Neural cell (in vitro differentiated cells): ENCODE results near the gene PLCD1. TPM values are rescaled to one million over a fixed set of nuclear protein-coding genes. Genes with fewer than 3 reads are reported as not detected.

ENCODE experiments used
- H2AFZ ChIP-seq: fragments of 200-600, 300-800 bp; sonication (generic), shearing (Covaris generic); 2 replicates; pipeline ENCODE4 v1.6.0; 2014; ENCODE audit warnings: low read depth, mild to moderate bottlenecking, antibody characterized with exemption, low read length, moderate library complexity
- H3F3A ChIP-seq: fragments of 200-600 bp; shearing (Covaris generic); 2 replicates; pipeline ENCODE4 v1.6.1; 2016; ENCODE audit warnings: mild to moderate bottlenecking, moderate library complexity, mixed read lengths, antibody characterized with exemption, low read length; ENCODE audit not compliant: insufficient read depth, poor library complexity, severe bottlenecking
- H3K27ac ChIP-seq: fragments of 200-600, 300-800 bp; sonication (generic), shearing (Covaris generic); 2 replicates; pipeline ENCODE4 v1.5.1; 2014; ENCODE audit warnings: mild to moderate bottlenecking, low read length, moderate library complexity
- H3K27me3 ChIP-seq: fragments of 300-800, 200-600 bp; sonication (generic), shearing (Covaris generic); 2 replicates; pipeline ENCODE4 v1.6.0; 2014; ENCODE audit warnings: mild to moderate bottlenecking, low read depth, low read length, moderate library complexity; ENCODE audit not compliant: insufficient read depth
- H3K36me3 ChIP-seq: fragments of 300-800, 200-600 bp; sonication (generic), shearing (Covaris generic); 2 replicates; pipeline ENCODE4 v1.5.1; 2014; ENCODE audit warnings: mild to moderate bottlenecking, antibody characterized with exemption, low read length, moderate library complexity; ENCODE audit not compliant: insufficient read depth
- H3K4me2 ChIP-seq: fragments of 300-800, 200-600 bp; sonication (generic), shearing (Covaris generic); 2 replicates; pipeline ENCODE4 v1.6.0; 2014; ENCODE audit warnings: mild to moderate bottlenecking, low read length
- H3K4me3 ChIP-seq: fragments of 300-800, 200-600 bp; sonication (generic), shearing (Covaris generic); 2 replicates; pipeline ENCODE4 v1.5.1; 2014; ENCODE audit warnings: mild to moderate bottlenecking, low read length, moderate library complexity
- H3K79me2 ChIP-seq: fragments of 200-600 bp; shearing (Covaris generic); replicated peaks from 2 replicates; pipeline ENCODE4 v1.6.0; 2014; ENCODE audit warnings: mild to moderate bottlenecking, low read length, moderate library complexity; ENCODE audit not compliant: insufficient read depth
- H3K9ac ChIP-seq: fragments of 300-800, 200-600 bp; sonication (generic), shearing (Covaris generic); 2 replicates; pipeline ENCODE4 v1.6.1; 2016; ENCODE audit warnings: mild to moderate bottlenecking, low read length, mixed read lengths
- H3K9me2 ChIP-seq: fragments of 200-600 bp; shearing (Covaris generic); 2 replicates; pipeline ENCODE4 v1.6.1; 2016; ENCODE audit warnings: mild to moderate bottlenecking, low read length, mixed read lengths; ENCODE audit not compliant: insufficient read depth
- H3K9me3 ChIP-seq: fragments of 200-600, 300-800 bp; sonication (generic), shearing (Covaris generic); 2 replicates; pipeline ENCODE4 v1.6.1; 2016; ENCODE audit warnings: mild to moderate bottlenecking, mixed run types, low read length, moderate library complexity, mixed read lengths
- H4K20me1 ChIP-seq: fragments of 200-600 bp; shearing (Covaris generic); 2 replicates; pipeline ENCODE4 v1.6.1; 2016; ENCODE audit warnings: mild to moderate bottlenecking, mixed run types; ENCODE audit not compliant: insufficient read depth
- CTCF ChIP-seq: fragments of 450-650 bp; IDR thresholded peaks from 2 replicates; pipeline ENCODE4 v1.5.1; 2014; ENCODE audit warnings: antibody characterized with exemption, mild to moderate bottlenecking, moderate library complexity; ENCODE audit not compliant: poor library complexity, severe bottlenecking
- EP300 ChIP-seq: fragments of 450-650 bp; conservative IDR thresholded peaks from 2 replicates; pipeline ENCODE4 v1.6.1; 2014; ENCODE audit warnings: antibody characterized with exemption, mild to moderate bottlenecking, moderate library complexity; ENCODE audit not compliant: poor library complexity, severe bottlenecking
- EZH2 ChIP-seq: fragments of 200-600, 300-800 bp; shearing (Covaris generic), sonication (generic); IDR thresholded peaks from 2 replicates; pipeline ENCODE4 v1.6.1; 2014; ENCODE audit warnings: antibody characterized with exemption, low read length, borderline replicate concordance, mild to moderate bottlenecking; ENCODE audit not compliant: insufficient read depth, poor library complexity, severe bottlenecking
- MXI1 ChIP-seq: fragments of 450-650 bp; conservative IDR thresholded peaks from 2 replicates; pipeline ENCODE4 v1.6.1; 2014; ENCODE audit warnings: antibody characterized with exemption, mild to moderate bottlenecking; ENCODE audit not compliant: poor library complexity, severe bottlenecking
- POLR2AphosphoS5 ChIP-seq: IDR thresholded peaks from 2 replicates; pipeline ENCODE4 v1.6.1; 2012
- RAD21 ChIP-seq: fragments of 450-650 bp; conservative IDR thresholded peaks from 2 replicates; pipeline ENCODE4 v1.6.1; 2014; ENCODE audit warnings: antibody characterized with exemption, mild to moderate bottlenecking, moderate library complexity
- REST ChIP-seq: IDR thresholded peaks from 2 replicates; pipeline ENCODE4 v1.6.1; 2012; ENCODE audit warnings: borderline replicate concordance
- SMC3 ChIP-seq: fragments of 450-650 bp; conservative IDR thresholded peaks from 2 replicates; pipeline ENCODE4 v1.6.1; 2014; ENCODE audit warnings: antibody characterized with exemption, mild to moderate bottlenecking, moderate library complexity; ENCODE audit not compliant: poor library complexity
- TAF1 ChIP-seq: IDR thresholded peaks from 2 replicates; pipeline ENCODE4 v1.6.1; 2012; ENCODE audit warnings: low read depth
- polyA plus RNA-seq: library from polyadenylated mRNA; depleted of rRNA; stranded (reverse); fragments of >200 nt; gene quantifications from 2 replicates; pipeline ENCODE4 v1.2.3, GENCODE V29; 2014

The PLCD1 gene
- polyA plus RNA-seq, 1 donor from 2014 or later = 4.6 TPM

GRCh38 chr3:37984596-37984995 is 44.8 kb downstream of the PLCD1 start:
- Histone ChIP-seq H3K36me3 (no peaks in the 10 kb centered on the region), H3K9ac (no peak overlapping the region), H3K4me3 (no peak overlapping the region), H3K9me2 (no peaks in the 10 kb centered on the region), H3K9me3 (no peaks in the 10 kb centered on the region), H3F3A (no peaks in the 10 kb centered on the region), H3K4me2 (no peak overlapping the region), H3K79me2 (no peaks in the 10 kb centered on the region), H2AFZ (no peak overlapping the region), H3K27me3 (no peaks in the 10 kb centered on the region), H4K20me1 (no peaks in the 10 kb centered on the region), H3K27ac (no peak overlapping the region)
- TF ChIP-seq TAF1 (no peak), MXI1 (no peak), CTCF (no peak), POLR2AphosphoS5 (no peak), SMC3 (no peak), REST (no peak), EP300 (no peak), RAD21 (no peak), EZH2 (no peak)

GRCh38 chr3:37984051-37984450 is 45.4 kb downstream of the PLCD1 start:
- Histone ChIP-seq H3K9me3 (no peaks in the 10 kb centered on the region), H3K79me2 (no peaks in the 10 kb centered on the region), H3F3A (no peaks in the 10 kb centered on the region), H2AFZ (no peak overlapping the region), H3K27me3 (no peaks in the 10 kb centered on the region), H4K20me1 (no peaks in the 10 kb centered on the region), H3K4me2 (no peak overlapping the region), H3K27ac (no peak overlapping the region), H3K36me3 (no peaks in the 10 kb centered on the region), H3K9me2 (no peaks in the 10 kb centered on the region), H3K9ac (no peak overlapping the region), H3K4me3 (no peak overlapping the region)
- TF ChIP-seq TAF1 (no peak), RAD21 (no peak), EZH2 (no peak), REST (no peak), SMC3 (no peak), CTCF (no peak), MXI1 (no peak), POLR2AphosphoS5 (no peak)
